Keratinocyte (primary cell): ENCODE results near the gene TEKTIP1. TPM values are rescaled to one million over a fixed set of nuclear protein-coding genes. Genes with fewer than 3 reads are reported as not detected.

Experiments
- DNase-seq: peaks from one replicate; pipeline ENCODE4 v3.0.0-alpha.2; 2011; ENCODE audit warnings: low read depth, missing footprints, low spot score
- FAIRE-seq: peaks from 2 replicates; lab custom pipeline; 2011; peaks lifted over from hg19 to GRCh38; lab: Jason Lieb, UNC
- H2AFZ ChIP-seq: 2 replicates; pipeline ENCODE4 v1.6.0; 2012; ENCODE audit warnings: low read length, control low read depth, inconsistent platforms; ENCODE audit not compliant: control insufficient read depth
- H3K27ac ChIP-seq: 2 replicates; pipeline ENCODE4 v1.5.1; 2011; ENCODE audit warnings: low read length; ENCODE audit not compliant: control insufficient read depth, insufficient read depth
- H3K27me3 ChIP-seq: 3 replicates; pipeline ENCODE4 v1.6.0; 2011; ENCODE audit warnings: low read length; ENCODE audit not compliant: control insufficient read depth, insufficient read depth; ENCODE audit errors: extremely low read depth
- H3K36me3 ChIP-seq, 2 experiments: 2 replicates in 1 of 2; 3 replicates in 1 of 2; pipeline ENCODE4 v1.5.1; 2011; ENCODE audit warnings: low read length in 2 of 2, mild to moderate bottlenecking in 1 of 2; ENCODE audit not compliant: control insufficient read depth in 2 of 2, insufficient read depth in 2 of 2; ENCODE audit errors: extremely low read depth in 1 of 2
- H3K4me1 ChIP-seq: 3 replicates; pipeline ENCODE4 v1.5.1; 2011; ENCODE audit warnings: low read length; ENCODE audit not compliant: control insufficient read depth, insufficient read depth; ENCODE audit errors: extremely low read depth
- H3K4me2 ChIP-seq: 3 replicates; pipeline ENCODE4 v1.6.0; 2011; ENCODE audit warnings: low read depth, low read length; ENCODE audit not compliant: control insufficient read depth, insufficient read depth; ENCODE audit errors: extremely low read depth
- H3K4me3 ChIP-seq, 3 experiments: fragments of 200-600 bp in 1 of 3; sonication (generic) in 1 of 3; 2 replicates in 2 of 3; 3 replicates in 1 of 3; pipeline ENCODE4 v1.5.1; 2011 to 2016; ENCODE audit warnings: low read length in 3 of 3, mild to moderate bottlenecking in 3 of 3, control low read depth in 2 of 3, inconsistent platforms in 1 of 3, low read depth in 1 of 3, mixed read lengths in 1 of 3, mixed run types in 1 of 3, moderate library complexity in 1 of 3; ENCODE audit not compliant: control insufficient read depth in 2 of 3, insufficient read depth in 2 of 3; ENCODE audit errors: extremely low read depth in 1 of 3
- H3K79me2 ChIP-seq: 2 replicates; pipeline ENCODE4 v1.6.0; 2012; ENCODE audit warnings: low read length; ENCODE audit not compliant: control insufficient read depth, insufficient read depth
- H3K9ac ChIP-seq: 3 replicates; pipeline ENCODE4 v1.6.0; 2011; ENCODE audit warnings: low read length; ENCODE audit not compliant: control insufficient read depth, insufficient read depth; ENCODE audit errors: extremely low read depth
- H3K9me1 ChIP-seq: 3 replicates; pipeline ENCODE4 v1.6.0; 2011; ENCODE audit warnings: low read length; ENCODE audit not compliant: control insufficient read depth, insufficient read depth; ENCODE audit errors: extremely low read depth
- H3K9me3 ChIP-seq: 2 replicates; pipeline ENCODE4 v1.5.1; 2012; ENCODE audit warnings: low read depth, low read length; ENCODE audit not compliant: control insufficient read depth
- H4K20me1 ChIP-seq: 3 replicates; pipeline ENCODE4 v1.6.0; 2011; ENCODE audit warnings: low read length; ENCODE audit not compliant: control insufficient read depth, insufficient read depth; ENCODE audit errors: extremely low read depth
- CTCF ChIP-seq, 3 experiments: IDR thresholded peaks in 1 of 3; conservative IDR thresholded peaks in 1 of 3; optimal IDR thresholded peaks in 1 of 3; 2 replicates in 2 of 3; 3 replicates in 1 of 3; pipeline versions ENCODE3 to v1.5.1; 2011; ENCODE audit warnings: low read length in 3 of 3, mild to moderate bottlenecking in 3 of 3, moderate library complexity in 2 of 3, control low read depth in 1 of 3, inconsistent platforms in 1 of 3; ENCODE audit not compliant: insufficient read depth in 2 of 3; ENCODE audit errors: extremely low read depth in 1 of 3
- EZH2 ChIP-seq: IDR thresholded peaks from one replicate; pipeline ENCODE4 v1.6.1; 2012; ENCODE audit warnings: inconsistent platforms, mild to moderate bottlenecking, low read length, moderate library complexity
- dilution Hi-C: fragments of 300-500 bp; cut with MboI; formaldehyde crosslinking; loops from one replicate; pipeline ENCODE4 v1.7.0; 2020; ENCODE audit warnings: low sequenced_read_pairs; ENCODE audit not compliant: extremely low pct_ligation_motif_present
- polyA plus RNA-seq, 5 experiments: library from polyadenylated mRNA; depleted of rRNA in 3 of 5; stranded (reverse) in 3 of 5; stranded (forward) in 1 of 5; unstranded in 1 of 5; fragments of >200 nt; gene quantifications; 1 replicate in 1 of 5; 2 replicates in 3 of 5; 3 replicates in 1 of 5; pipeline versions ENCODE4 v1.2.1 to v1.2.3, GENCODE V29; 2011 to 2012; ENCODE audit warnings: missing spikeins in 2 of 5, low read depth in 1 of 5, low replicate concordance in 1 of 5

TEKTIP1 gene
- polyA plus RNA-seq, 1 donor (not counting 4 experiments of a cell fraction or from before 2014, with no cell fraction given) = not detected

GRCh38 chr19:3556423-3556977 lies 17.5 kb downstream of the TEKTIP1 start:
- Histone ChIP-seq H3K9me1 (no peaks in the 10 kb centered on the region), H3K4me2 (peak overlapping the region; percentile 96), H3K4me3 (peak overlapping the region; percentile 86 to 96 (median 91)), H2AFZ (peak overlapping the region; percentile 26), H3K79me2 (peaks cover 32% of the 10 kb centered on the region), H3K36me3 (peaks cover 0 to 4% of the 10 kb centered on the region in 2 experiments), H4K20me1 (peaks cover 10% of the 10 kb centered on the region), H3K27me3 (no peaks in the 10 kb centered on the region), H3K9ac (peak overlapping the region; percentile 85), H3K9me3 (no peaks in the 10 kb centered on the region), H3K4me1 (peaks cover 18% of the 10 kb centered on the region), H3K27ac (peak overlapping the region; percentile 56)
- DNase-seq (no peak), FAIRE-seq (no peak)
- dilution Hi-C loops = no loop called here
- TF ChIP-seq EZH2 (no peak), CTCF (optimal IDR thresholded peaks at IDR 0.05 in 1 of 3, IDR thresholded peaks at IDR 0.05 in 1 of 3, conservative IDR thresholded peaks at IDR 0.05 in 1 of 3; ENCODE audit: extremely low read depth in 1 of 3, insufficient read depth in 2 of 3, low read length in 3 of 3) (no peak)

GRCh38 chr19:3556978-3557460 lies 18.0 kb downstream of the TEKTIP1 start:
- H3K4me3 ChIP-seq = peak overlapping the region; percentile 86 to 96 (median 91)
- H2AFZ ChIP-seq = peak overlapping the region; percentile 26
- dilution Hi-C loops = no loop called here
- H3K4me2 ChIP-seq = peak overlapping the region; percentile 96
- peaks cover 10% of the 10 kb centered on the region for H4K20me1 ChIP-seq
- no peaks in the 10 kb centered on the region for H3K9me1 ChIP-seq
- no peaks in the 10 kb centered on the region for H3K27me3 ChIP-seq
- FAIRE-seq (no peak), DNase-seq (no peak)
- H3K27ac ChIP-seq = peak overlapping the region; percentile 56
- peak in 1 of 3 experiments; percentile 4 for TF ChIP-seq CTCF (optimal IDR thresholded peaks at IDR 0.05 in 1 of 3, IDR thresholded peaks at IDR 0.05 in 1 of 3, conservative IDR thresholded peaks at IDR 0.05 in 1 of 3; ENCODE audit: extremely low read depth in 1 of 3, insufficient read depth in 2 of 3, low read length in 3 of 3)
- no peak for TF ChIP-seq EZH2
- no peaks in the 10 kb centered on the region for H3K9me3 ChIP-seq
- H3K36me3 ChIP-seq = peaks cover 0 to 4% of the 10 kb centered on the region in 2 experiments
- peak overlapping the region; percentile 85 for H3K9ac ChIP-seq
- H3K4me1 ChIP-seq = peaks cover 18% of the 10 kb centered on the region
- peaks cover 32% of the 10 kb centered on the region for H3K79me2 ChIP-seq
